IMR-90 (cell line): ENCODE data around the gene LRG1. TPM values are rescaled to one million over a fixed set of nuclear protein-coding genes. Genes with fewer than 3 reads are reported as not detected.

Source experiments
- ATAC-seq: fragments of 200-7000 bp; cut with Tn5 transposase; 2 replicates; pipeline ENCODE4 v1.9.1; 2020; ENCODE audit warnings: low read depth, mild to moderate bottlenecking, moderate library complexity
- BruUV-seq: library from RNA; stranded (reverse); fragments of 400-500 nt; replicated peaks from 2 replicates; lab custom pipeline; 2021; lab: Mats Ljungman, UMichigan
- CTCF ChIA-PET: fragments of 300-600 bp; formaldehyde crosslinking; extraction: SDS; loops from one replicate; lab custom pipeline; 2021; ENCODE audit warnings: antibody characterized with exemption; lab: Yijun Ruan, JAX
- POLR2A ChIA-PET: fragments of 300-600 bp; sonication (Branson Sonifier 250); formaldehyde crosslinking; loops from one replicate; lab custom pipeline; 2022; ENCODE audit warnings: antibody characterized with exemption; ENCODE audit not compliant: unreplicated experiment; lab: Charles Lee
- DNase-seq: peaks from one replicate; pipeline ENCODE4 v3.0.0; 2013
- H2AFZ ChIP-seq: replicated peaks from 2 replicates; pipeline ENCODE3; 2013; ENCODE audit warnings: low read length, mild to moderate bottlenecking; ENCODE audit not compliant: poor library complexity
- H2AK5ac ChIP-seq: 2 replicates; pipeline ENCODE4 v1.6.1; 2013; ENCODE audit warnings: low read depth, low read length, inconsistent platforms
- H2AK9ac ChIP-seq: replicated peaks from 2 replicates; pipeline ENCODE3; 2013; ENCODE audit warnings: mild to moderate bottlenecking, low read depth, low read length, moderate library complexity; ENCODE audit not compliant: poor library complexity
- H2BK120ac ChIP-seq: 2 replicates; pipeline ENCODE4 v1.6.1; 2013; ENCODE audit warnings: low read depth, low read length, inconsistent platforms
- H2BK15ac ChIP-seq: 3 replicates; pipeline ENCODE4 v1.6.1; 2013; ENCODE audit warnings: low read depth, low read length, inconsistent platforms
- H2BK20ac ChIP-seq: 2 replicates; pipeline ENCODE4 v1.6.1; 2013; ENCODE audit warnings: low read depth, mild to moderate bottlenecking, inconsistent platforms, low read length, moderate library complexity
- H2BK5ac ChIP-seq: 2 replicates; pipeline ENCODE4 v1.6.1; 2013; ENCODE audit warnings: mild to moderate bottlenecking, low read depth, low read length, inconsistent platforms; ENCODE audit not compliant: poor library complexity, severe bottlenecking
- H3K14ac ChIP-seq: replicated peaks from 2 replicates; pipeline ENCODE4 v1.6.1; 2013; ENCODE audit warnings: low read depth, low read length, inconsistent platforms
- H3K18ac ChIP-seq: 2 replicates; pipeline ENCODE4 v1.6.1; 2013; ENCODE audit warnings: low read depth, low read length, control low read depth
- H3K23ac ChIP-seq: 2 replicates; pipeline ENCODE4 v1.6.1; 2013; ENCODE audit warnings: low read depth, low read length, inconsistent platforms
- H3K27ac ChIP-seq: 2 replicates; pipeline ENCODE4 v1.5.1; 2013; ENCODE audit warnings: mild to moderate bottlenecking, control low read depth, low read length; ENCODE audit not compliant: insufficient read depth
- H3K27me3 ChIP-seq: 2 replicates; pipeline ENCODE4 v1.6.1; 2013; ENCODE audit warnings: low read length; ENCODE audit not compliant: control insufficient read depth, insufficient read depth
- H3K36me3 ChIP-seq: 2 replicates; pipeline ENCODE4 v1.6.1; 2013; ENCODE audit warnings: low read length, mixed read lengths; ENCODE audit not compliant: control insufficient read depth, insufficient read depth
- H3K4ac ChIP-seq: 2 replicates; pipeline ENCODE4 v1.6.1; 2013; ENCODE audit warnings: low read depth, low read length, inconsistent platforms
- H3K4me1 ChIP-seq: 2 replicates; pipeline ENCODE4 v1.6.1; 2013; ENCODE audit warnings: low read length, mixed read lengths; ENCODE audit not compliant: control insufficient read depth, insufficient read depth
- H3K4me2 ChIP-seq: 2 replicates; pipeline ENCODE4 v1.6.1; 2013; ENCODE audit warnings: low read depth, mild to moderate bottlenecking, control low read depth, low read length, moderate library complexity
- H3K4me3 ChIP-seq: 2 replicates; pipeline ENCODE4 v1.5.1; 2013; ENCODE audit warnings: low read depth, mild to moderate bottlenecking, control low read depth, low read length, moderate library complexity; ENCODE audit not compliant: insufficient read depth
- H3K56ac ChIP-seq: 2 replicates; pipeline ENCODE4 v1.6.1; 2013; ENCODE audit warnings: low read length, inconsistent platforms; ENCODE audit not compliant: insufficient read depth; ENCODE audit errors: extremely low read depth
- H3K79me1 ChIP-seq, 2 experiments: 2 replicates each; pipeline ENCODE4 v1.6.1; 2013; ENCODE audit warnings: low read length in 2 of 2, inconsistent platforms in 1 of 2, low read depth in 1 of 2
- H3K9ac ChIP-seq: 2 replicates; pipeline ENCODE4 v1.6.1; 2013; ENCODE audit warnings: low read depth, low read length, control low read depth
- H3K9me1 ChIP-seq: 2 replicates; pipeline ENCODE4 v1.6.1; 2013; ENCODE audit warnings: low read length, inconsistent platforms; ENCODE audit not compliant: insufficient read depth
- H3K9me3 ChIP-seq: 2 replicates; pipeline ENCODE4 v1.6.1; 2013; ENCODE audit warnings: low read length; ENCODE audit not compliant: control insufficient read depth, insufficient read depth
- H4K20me1 ChIP-seq: 2 replicates; pipeline ENCODE4 v1.6.1; 2013; ENCODE audit warnings: low read length, inconsistent platforms; ENCODE audit not compliant: insufficient read depth
- H4K5ac ChIP-seq: 2 replicates; pipeline ENCODE4 v1.6.1; 2013; ENCODE audit warnings: mild to moderate bottlenecking, low read depth, low read length, control low read depth
- H4K8ac ChIP-seq, 2 experiments: 2 replicates each; pipeline ENCODE4 v1.6.1; 2013; ENCODE audit warnings: low read depth in 2 of 2, low read length in 2 of 2, control low read depth in 1 of 2, inconsistent platforms in 1 of 2
- H4K91ac ChIP-seq: 2 replicates; pipeline ENCODE4 v1.6.1; 2013; ENCODE audit warnings: low read depth, low read length, inconsistent platforms; ENCODE audit not compliant: insufficient read depth
- BHLHE40 ChIP-seq: fragments of 150-350 bp; IDR thresholded peaks from 2 replicates; pipeline ENCODE4 v1.6.1; 2016; ENCODE audit warnings: mild to moderate bottlenecking, low read depth, low read length
- CEBPB ChIP-seq: IDR thresholded peaks from 2 replicates; pipeline ENCODE4 v1.6.1; 2012; ENCODE audit warnings: low read depth, low read length, improper control_type of control experiment
- CHD1 ChIP-seq: IDR thresholded peaks from 2 replicates; pipeline ENCODE4 v1.6.1; 2012; ENCODE audit warnings: low read depth, low read length, improper control_type of control experiment
- CTCF ChIP-seq: conservative IDR thresholded peaks from 2 replicates; pipeline ENCODE4 v1.5.1; 2012; ENCODE audit warnings: mild to moderate bottlenecking, low read depth, low read length, improper control_type of control experiment
- FOS ChIP-seq: fragments of 150-350 bp; IDR thresholded peaks from 2 replicates; pipeline ENCODE4 v1.6.1; 2016; ENCODE audit warnings: low read depth, low read length
- MAFK ChIP-seq: IDR thresholded peaks from 2 replicates; pipeline ENCODE4 v1.6.1; 2012; ENCODE audit warnings: low read depth, low read length, improper control_type of control experiment
- MAZ ChIP-seq: IDR thresholded peaks from 2 replicates; pipeline ENCODE4 v1.6.1; 2012; ENCODE audit warnings: low read depth, mild to moderate bottlenecking, low read length, improper control_type of control experiment, moderate library complexity, borderline replicate concordance
- MXI1 ChIP-seq: IDR thresholded peaks from 2 replicates; pipeline ENCODE4 v1.6.1; 2012; ENCODE audit warnings: low read depth, mild to moderate bottlenecking, low read length, moderate library complexity, borderline replicate concordance
- NFE2L2 ChIP-seq: fragments of 150-350 bp; IDR thresholded peaks from 2 replicates; pipeline ENCODE4 v1.6.1; 2016; ENCODE audit warnings: low read depth, mild to moderate bottlenecking, low read length
- POLR2A ChIP-seq: IDR thresholded peaks from 2 replicates; pipeline ENCODE4 v1.6.1; 2012; ENCODE audit warnings: mild to moderate bottlenecking, low read depth, low read length
- RAD21 ChIP-seq: IDR thresholded peaks from 2 replicates; pipeline ENCODE4 v1.6.1; 2012; ENCODE audit warnings: low read length, improper control_type of control experiment
- RCOR1 ChIP-seq: IDR thresholded peaks from 2 replicates; pipeline ENCODE4 v1.6.1; 2012; ENCODE audit warnings: mild to moderate bottlenecking, low read length, improper control_type of control experiment; ENCODE audit not compliant: insufficient replicate concordance
- RFX5 ChIP-seq: IDR thresholded peaks from 2 replicates; pipeline ENCODE4 v1.8.0; 2012; ENCODE audit warnings: low read depth, mild to moderate bottlenecking, low read length, moderate library complexity
- SMC3 ChIP-seq: fragments of 150-350 bp; IDR thresholded peaks from 2 replicates; pipeline ENCODE4 v1.6.1; 2016; ENCODE audit warnings: low read depth, mild to moderate bottlenecking, antibody characterized with exemption, low read length, moderate library complexity
- WGBS, 2 experiments: methylation state at CpG; one replicate each; pipeline versions ENCODE4 v1.1.5 to v1.1.7; 2013; ENCODE audit warnings: missing lambda C conversion rate in 2 of 2; ENCODE audit not compliant: insufficient read length in 1 of 2; ENCODE audit errors: extremely low coverage in 2 of 2; 5-methylcytosine and 5-hydroxymethylcytosine counted together
- dilution Hi-C: fragments of 300-500 bp; cut with HindIII; formaldehyde crosslinking; loops from one replicate; pipeline ENCODE4 v1.14.3; 2018; ENCODE audit warnings: low sequenced_read_pairs; ENCODE audit not compliant: unreplicated experiment
- in situ Hi-C: fragments of 300-500 bp; cut with MboI; formaldehyde crosslinking; loops from 3 replicates; pipeline ENCODE4 v1.14.3; 2019; ENCODE audit warnings: low sequenced_read_pairs, inconsistent platforms, mixed read lengths
- intact Hi-C: fragments of 100-400 bp; cut with micrococcal nuclease; formaldehyde crosslinking; loops from 2 replicates; pipeline ENCODE4 v1.10.0; 2022
- polyA plus RNA-seq, 3 experiments: library from polyadenylated mRNA; depleted of rRNA; stranded (reverse); fragments of >200 nt; gene quantifications; 2 replicates each; pipeline ENCODE4 v1.2.3, GENCODE V29; 2012; ENCODE audit warnings: low replicate concordance in 1 of 3
- total RNA-seq: library from RNA; depleted of rRNA; stranded (reverse); fragments of >200 nt; gene quantifications from 2 replicates; pipeline ENCODE4 v1.2.3, GENCODE V29; 2012
- TF ChIP-seq, protein P1 (sequence below): fragments of 150-350 bp; IDR thresholded peaks from 2 replicates; pipeline ENCODE4 v1.6.1; 2017; ENCODE audit warnings: mild to moderate bottlenecking, antibody characterized with exemption, low read length, low read depth
- TF ChIP-seq, protein P2 (sequence below): fragments of 150-350 bp; IDR thresholded peaks from 2 replicates; pipeline ENCODE4 v1.6.1; 2016; ENCODE audit warnings: low read depth, mild to moderate bottlenecking, low read length, moderate library complexity, borderline replicate concordance

LRG1 gene
- total and polyA plus RNA-seq, 2 of the 4 experiments (the other 2 are of a cell fraction) = not detected

- Histone ChIP-seq H3K4me3 (no peak overlapping the region), H2BK5ac (no peak overlapping the region), H2AK9ac (no peak overlapping the region), H3K14ac (no peak overlapping the region), H3K23ac (no peak overlapping the region), H3K79me1 (peaks cover 13 to 37% of the 10 kb centered on the region in 2 experiments), H3K4me2 (no peak overlapping the region), H2BK120ac (no peak overlapping the region), H3K18ac (no peak overlapping the region), H4K91ac (no peak overlapping the region), H2AK5ac (no peak overlapping the region), H2AFZ (peak overlapping the region; percentile 21), H2BK15ac (no peak overlapping the region), H4K5ac (no peak overlapping the region), H3K9me1 (peaks cover 13% of the 10 kb centered on the region), H3K27me3 (no peaks in the 10 kb centered on the region), H3K27ac (no peak overlapping the region), H3K36me3 (peaks cover 56% of the 10 kb centered on the region), H4K8ac (no peak overlapping the region), H3K56ac (no peak overlapping the region), H3K4ac (no peak overlapping the region), H3K4me1 (no peaks in the 10 kb centered on the region), H2BK20ac (no peak overlapping the region), H3K9me3 (no peaks in the 10 kb centered on the region), H4K20me1 (peaks cover 14% of the 10 kb centered on the region; the same call in 1 of the 2 replicates), H3K9ac (no peak overlapping the region)
- in situ Hi-C loops = no loop called here
- intact Hi-C loops = no loop called here
- DNase-seq (no peak), ATAC-seq (no peak)
- TF ChIP-seq POLR2A = no peak
- TF ChIP-seq NFE2L2 = no peak
- TF ChIP-seq SMC3 = no peak
- no peak for TF ChIP-seq CEBPB
- no peak for TF ChIP-seq CTCF
- TF ChIP-seq MAFK = no peak
- TF ChIP-seq, protein P1, sequence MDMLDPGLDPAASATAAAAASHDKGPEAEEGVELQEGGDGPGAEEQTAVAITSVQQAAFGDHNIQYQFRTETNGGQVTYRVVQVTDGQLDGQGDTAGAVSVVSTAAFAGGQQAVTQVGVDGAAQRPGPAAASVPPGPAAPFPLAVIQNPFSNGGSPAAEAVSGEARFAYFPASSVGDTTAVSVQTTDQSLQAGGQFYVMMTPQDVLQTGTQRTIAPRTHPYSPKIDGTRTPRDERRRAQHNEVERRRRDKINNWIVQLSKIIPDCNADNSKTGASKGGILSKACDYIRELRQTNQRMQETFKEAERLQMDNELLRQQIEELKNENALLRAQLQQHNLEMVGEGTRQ = no peak
- no peak for TF ChIP-seq MAZ
- no peak for TF ChIP-seq RAD21
- TF ChIP-seq MXI1 = no peak
- TF ChIP-seq, protein P2, sequence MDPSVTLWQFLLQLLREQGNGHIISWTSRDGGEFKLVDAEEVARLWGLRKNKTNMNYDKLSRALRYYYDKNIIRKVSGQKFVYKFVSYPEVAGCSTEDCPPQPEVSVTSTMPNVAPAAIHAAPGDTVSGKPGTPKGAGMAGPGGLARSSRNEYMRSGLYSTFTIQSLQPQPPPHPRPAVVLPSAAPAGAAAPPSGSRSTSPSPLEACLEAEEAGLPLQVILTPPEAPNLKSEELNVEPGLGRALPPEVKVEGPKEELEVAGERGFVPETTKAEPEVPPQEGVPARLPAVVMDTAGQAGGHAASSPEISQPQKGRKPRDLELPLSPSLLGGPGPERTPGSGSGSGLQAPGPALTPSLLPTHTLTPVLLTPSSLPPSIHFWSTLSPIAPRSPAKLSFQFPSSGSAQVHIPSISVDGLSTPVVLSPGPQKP = no peak
- TF ChIP-seq BHLHE40 = no peak
- no peak for TF ChIP-seq CHD1
- TF ChIP-seq FOS = no peak
- no peak for TF ChIP-seq RFX5
- no peak for TF ChIP-seq RCOR1
- CTCF ChIA-PET = no interaction called here
- 91% methylated on average over 14 of the region's 29 CpGs; no CpG with 5 or more reads in 1 of the 2 experiments for WGBS, 2 experiments
- POLR2A ChIA-PET = no interaction called here
- BruUV-seq = no TSS peak
- dilution Hi-C loops = no loop called here
These were observed 51.3 kb downstream of the LRG1 start for GRCh38 chr19:4488496-4488895.
